H9 (cell line): ENCODE data around the gene RIMBP2. TPM values are rescaled to one million over a fixed set of nuclear protein-coding genes. Genes with fewer than 3 reads are reported as not detected.

Experiments
- DNase-seq: peaks from one replicate; pipeline ENCODE4 v3.0.0-alpha.2; 2017
- H2AFZ ChIP-seq: one replicate; pipeline ENCODE4 v1.6.1; 2013; ENCODE audit warnings: mild to moderate bottlenecking, low read length, control low read depth, moderate library complexity
- H2AK5ac ChIP-seq: 2 replicates; pipeline ENCODE4 v1.6.1; 2013; ENCODE audit warnings: low read length, control low read depth, mixed read lengths; ENCODE audit not compliant: insufficient read length
- H2BK120ac ChIP-seq: one replicate; pipeline ENCODE4 v1.6.1; 2013; ENCODE audit warnings: low read depth, mild to moderate bottlenecking, low read length, control low read depth, inconsistent platforms; ENCODE audit not compliant: poor library complexity, severe bottlenecking
- H2BK12ac ChIP-seq: 2 replicates; pipeline ENCODE4 v1.6.1; 2013; ENCODE audit warnings: low read length, control low read depth, mixed read lengths, low read depth; ENCODE audit not compliant: insufficient read length
- H2BK15ac ChIP-seq: 2 replicates; pipeline ENCODE4 v1.6.1; 2013; ENCODE audit warnings: low read depth, low read length, control low read depth
- H2BK20ac ChIP-seq: one replicate; pipeline ENCODE4 v1.6.1; 2013; ENCODE audit warnings: low read depth, mild to moderate bottlenecking, low read length, control low read depth, inconsistent platforms; ENCODE audit not compliant: poor library complexity, severe bottlenecking
- H2BK5ac ChIP-seq: 2 replicates; pipeline ENCODE4 v1.6.1; 2013; ENCODE audit warnings: low read length, control low read depth, mixed read lengths; ENCODE audit not compliant: insufficient read length
- H3K14ac ChIP-seq: 2 replicates; pipeline ENCODE4 v1.6.1; 2013; ENCODE audit warnings: low read length, control low read depth; ENCODE audit not compliant: insufficient read depth
- H3K18ac ChIP-seq: 2 replicates; pipeline ENCODE4 v1.6.1; 2013; ENCODE audit warnings: low read depth, mild to moderate bottlenecking, mixed read lengths, low read length, control low read depth; ENCODE audit not compliant: insufficient read length
- H3K23ac ChIP-seq: 2 replicates; pipeline ENCODE4 v1.6.1; 2013; ENCODE audit warnings: low read length, control low read depth, mixed read lengths, low read depth; ENCODE audit not compliant: insufficient read length
- H3K23me2 ChIP-seq: 2 replicates; pipeline ENCODE4 v1.6.1; 2013; ENCODE audit warnings: low read depth, mild to moderate bottlenecking, mixed read lengths, low read length, control low read depth; ENCODE audit not compliant: insufficient read length, poor library complexity, severe bottlenecking
- H3K27ac ChIP-seq: 2 replicates; pipeline ENCODE4 v1.5.1; 2013; ENCODE audit warnings: low read length, control low read depth, mixed read lengths, low read depth; ENCODE audit not compliant: insufficient read length
- H3K27me3 ChIP-seq: 2 replicates; pipeline ENCODE4 v1.6.1; 2013; ENCODE audit warnings: low read length, control low read depth, inconsistent platforms; ENCODE audit not compliant: insufficient read depth
- H3K4ac ChIP-seq: 2 replicates; pipeline ENCODE4 v1.6.1; 2013; ENCODE audit warnings: low read depth, mild to moderate bottlenecking, control low read depth, inconsistent platforms, low read length, moderate library complexity
- H3K4me1 ChIP-seq: 2 replicates; pipeline ENCODE4 v1.6.1; 2013; ENCODE audit warnings: low read length, control low read depth, inconsistent platforms; ENCODE audit not compliant: insufficient read depth
- H3K4me2 ChIP-seq: 2 replicates; pipeline ENCODE4 v1.6.1; 2013; ENCODE audit warnings: low read length, control low read depth, mixed read lengths; ENCODE audit not compliant: insufficient read length, insufficient read depth
- H3K56ac ChIP-seq: 2 replicates; pipeline ENCODE4 v1.6.1; 2013; ENCODE audit warnings: low read depth, mild to moderate bottlenecking, mixed read lengths, low read length, control low read depth; ENCODE audit not compliant: insufficient read length
- H3K79me1 ChIP-seq: 2 replicates; pipeline ENCODE4 v1.6.1; 2013; ENCODE audit warnings: low read depth, mild to moderate bottlenecking, moderate library complexity, low read length, control low read depth, inconsistent platforms; ENCODE audit not compliant: insufficient read depth, poor library complexity, severe bottlenecking
- H3K79me2 ChIP-seq: 2 replicates; pipeline ENCODE4 v1.6.1; 2013; ENCODE audit warnings: low read length, control low read depth, inconsistent platforms; ENCODE audit not compliant: insufficient read depth
- H3K9ac ChIP-seq: 2 replicates; pipeline ENCODE4 v1.6.1; 2013; ENCODE audit warnings: low read length, control low read depth, mixed read lengths; ENCODE audit not compliant: insufficient read length; ENCODE audit errors: extremely low read depth
- H3K9me3 ChIP-seq: one replicate; pipeline ENCODE4 v1.6.1; 2013; ENCODE audit warnings: low read depth, low read length, inconsistent platforms; ENCODE audit not compliant: control insufficient read depth
- H3T11ph ChIP-seq: one replicate; pipeline ENCODE4 v1.6.1; 2013; ENCODE audit warnings: mild to moderate bottlenecking, low read length, control low read depth, inconsistent platforms
- H4K20me1 ChIP-seq: one replicate; pipeline ENCODE4 v1.6.1; 2013; ENCODE audit not compliant: control insufficient read depth, insufficient read length, insufficient read depth
- H4K5ac ChIP-seq: 2 replicates; pipeline ENCODE4 v1.6.1; 2013; ENCODE audit warnings: low read depth, mild to moderate bottlenecking, mixed read lengths, low read length, control low read depth; ENCODE audit not compliant: insufficient read length
- H4K8ac ChIP-seq: replicated peaks from 2 replicates; pipeline ENCODE4 v1.6.1; 2013; ENCODE audit warnings: low read length, control low read depth, mixed read lengths, low read depth; ENCODE audit not compliant: insufficient read length
- H4K91ac ChIP-seq: 2 replicates; pipeline ENCODE4 v1.6.1; 2013; ENCODE audit warnings: low read depth, mild to moderate bottlenecking, moderate library complexity, mixed read lengths, low read length, control low read depth; ENCODE audit not compliant: insufficient read length
- H3K27ac Mint-ChIP-seq, 3 experiments: 2 replicates in 2 of 3; 3 replicates in 1 of 3; pipeline ENCODE4 v1.8.0; 2020 to 2021; ENCODE audit warnings: mixed read lengths in 3 of 3, mild to moderate bottlenecking in 1 of 3, moderate library complexity in 1 of 3
- H3K27me3 Mint-ChIP-seq: 2 replicates; pipeline ENCODE4 v1.8.0; 2021; ENCODE audit warnings: low read depth, mild to moderate bottlenecking, moderate library complexity, mixed read lengths
- H3K36me3 Mint-ChIP-seq, 3 experiments: 2 replicates in 2 of 3; 3 replicates in 1 of 3; pipeline ENCODE4 v1.8.0; 2020 to 2021; ENCODE audit warnings: low read depth in 3 of 3, mixed read lengths in 3 of 3; ENCODE audit not compliant: insufficient read depth in 1 of 3
- H3K4me1 Mint-ChIP-seq, 2 experiments: 2 replicates each; pipeline ENCODE4 v1.8.0; 2020; ENCODE audit warnings: mixed read lengths in 2 of 2
- H3K4me3 Mint-ChIP-seq, 2 experiments: 2 replicates in 1 of 2; 3 replicates in 1 of 2; pipeline ENCODE4 v1.8.0; 2020 to 2021; ENCODE audit warnings: mild to moderate bottlenecking in 2 of 2, mixed read lengths in 2 of 2, moderate library complexity in 1 of 2
- H3K9me3 Mint-ChIP-seq, 2 experiments: 2 replicates in 1 of 2; 3 replicates in 1 of 2; pipeline ENCODE4 v1.8.0; 2020; ENCODE audit warnings: mild to moderate bottlenecking in 2 of 2, mixed read lengths in 2 of 2, moderate library complexity in 1 of 2
- CTCF ChIP-seq: fragments of 200-600 bp; sonication (generic); conservative IDR thresholded peaks from 3 replicates; pipeline ENCODE4 v1.8.0; 2021; ENCODE audit warnings: antibody characterized with exemption, mild to moderate bottlenecking
- WGBS: extraction: QIAGEN DNeasy Blood & Tissue Kit; methylation state at CpG from one replicate; pipeline ENCODE4 v1.1.7; 2013; ENCODE audit warnings: missing lambda C conversion rate, low lambda C conversion rate, mixed read lengths; ENCODE audit not compliant: insufficient read length; ENCODE audit errors: extremely low coverage; 5-methylcytosine and 5-hydroxymethylcytosine counted together
- total RNA-seq: library from RNA; stranded (reverse); gene quantifications from 2 replicates; pipeline ENCODE4 v1.2.1, GENCODE V29; 2021

Gene RIMBP2
- total RNA-seq, 1 experiment from 2014 or later = 0.70 TPM

DNA sequence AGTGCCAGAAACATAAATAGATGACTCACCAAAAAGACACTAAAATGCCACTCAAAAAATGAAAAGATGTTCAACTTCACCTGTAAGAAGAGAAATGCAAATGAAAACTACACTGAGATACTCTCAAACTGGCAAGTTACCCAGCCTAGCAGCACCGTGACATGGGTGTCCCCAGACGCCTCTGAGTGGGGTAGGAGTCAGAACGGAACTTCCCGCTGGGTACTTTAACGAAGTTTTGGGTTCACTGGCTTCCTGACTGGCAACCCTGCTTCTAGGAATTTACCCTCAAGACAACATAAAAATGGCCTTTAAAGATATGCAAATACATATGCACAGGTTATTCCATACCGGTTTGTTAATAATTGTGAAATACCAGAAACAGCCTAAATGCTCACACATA, 52.6 kb downstream of the RIMBP2 start:
- Histone ChIP-seq H2AFZ (no peak overlapping the region), H3K4ac (no peak overlapping the region), H4K91ac (no peak overlapping the region), H2BK5ac (no peak overlapping the region), H3K79me1 (no peaks in the 10 kb centered on the region), H3K27ac (no peak overlapping the region), H3K14ac (no peak overlapping the region), H2BK20ac (no peak overlapping the region), H3K4me2 (no peak overlapping the region), H3K56ac (no peak overlapping the region), H3K4me1 (no peaks in the 10 kb centered on the region), H2BK15ac (no peak overlapping the region), H3T11ph (no peak overlapping the region), H3K79me2 (no peaks in the 10 kb centered on the region), H3K23ac (no peak overlapping the region), H3K27me3 (no peaks in the 10 kb centered on the region), H2AK5ac (no peak overlapping the region), H2BK120ac (no peak overlapping the region), H3K9ac (no peak overlapping the region), H3K23me2 (no peaks in the 10 kb centered on the region), H4K8ac (no peak overlapping the region), H2BK12ac (no peak overlapping the region), H3K18ac (no peak overlapping the region), H4K5ac (no peak overlapping the region), H4K20me1 (no peaks in the 10 kb centered on the region), H3K9me3 (peaks cover 15% of the 10 kb centered on the region)
- Mint-ChIP-seq H3K27ac (no peak overlapping the region), H3K4me1 (peaks cover 0 to 2% of the 10 kb centered on the region in 2 experiments; a peak in 1 of 4 replicates), H3K27me3 (peaks cover 16% of the 10 kb centered on the region), H3K4me3 (no peak overlapping the region), H3K36me3 (peaks cover 3 to 18% (median 12%) of the 10 kb centered on the region in 3 experiments; a peak in 6 of 7 replicates), H3K9me3 (peaks cover 30 to 33% of the 10 kb centered on the region in 2 experiments)
- DNase-seq = no peak
- WGBS = no CpG with 5 or more reads among the region's 6 CpGs
- no peak for TF ChIP-seq CTCF
